ENCODE measurements around the gene STRBP.
"Not testable (repeated sequence)": the region's sequence is repeated elsewhere in the genome, so short reads cannot be mapped to it uniquely, and the experiment has no call there.

Gene STRBP

DNA sequence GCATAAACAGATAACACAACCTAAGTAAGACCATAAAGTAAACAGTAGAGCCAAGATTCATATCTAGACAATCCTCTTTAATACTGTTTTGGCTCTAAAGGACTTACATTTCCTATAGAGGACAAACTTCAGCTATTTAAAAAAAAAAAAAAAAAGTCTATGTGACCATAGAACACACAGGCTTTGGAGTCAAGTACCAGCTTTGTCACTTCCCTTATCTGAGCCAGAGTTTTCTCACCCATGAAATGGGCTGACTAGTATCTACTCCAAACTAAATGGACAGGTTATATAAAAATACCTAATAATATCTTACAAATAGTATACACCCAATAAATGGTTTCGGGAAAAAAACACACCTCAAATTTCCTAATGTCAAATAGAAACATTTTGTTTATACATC, 81.3 kb downstream of the STRBP start:
- no peak for DNase-seq

DNA sequence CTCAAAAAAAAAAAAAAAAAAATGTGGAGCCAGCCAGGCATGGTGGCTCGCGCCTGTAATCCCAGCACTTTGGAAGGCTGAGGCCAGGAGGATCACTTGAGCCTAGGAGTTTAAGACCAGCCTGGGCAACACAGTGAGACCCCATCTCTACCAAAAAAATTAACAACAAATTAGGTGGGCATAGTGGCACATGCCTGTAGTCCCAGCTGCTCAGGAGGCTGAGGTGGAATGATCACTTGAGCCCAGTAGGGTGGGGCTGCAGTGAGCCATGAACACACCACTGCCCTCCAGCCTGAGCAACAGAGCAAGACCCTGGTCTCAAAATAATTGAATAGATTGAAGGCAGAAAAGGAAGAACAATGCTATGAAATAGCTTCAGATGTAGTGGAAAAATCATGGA, 82.4 kb downstream of the STRBP start:
- not testable (repeated sequence) for DNase-seq

DNA sequence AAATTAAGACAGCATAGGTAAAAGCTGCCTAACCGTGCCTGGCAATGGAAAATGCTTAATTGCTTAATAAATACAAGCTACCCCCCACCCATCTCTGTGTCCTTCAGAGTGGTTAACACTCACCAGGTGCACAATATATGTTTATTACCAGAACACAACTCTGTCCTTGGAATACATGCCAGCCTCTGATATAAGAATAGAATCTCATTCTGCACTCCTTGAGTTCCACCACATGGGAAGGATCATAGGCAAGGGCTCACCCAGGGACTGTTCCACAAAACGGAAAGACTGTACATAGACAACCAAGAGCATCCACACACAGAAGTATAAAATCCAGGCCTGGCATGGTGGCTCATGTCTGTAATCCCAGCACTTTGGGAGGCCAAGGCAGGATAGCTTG, 91.4 kb downstream of the STRBP start:
- DNase-seq: no peak

DNA sequence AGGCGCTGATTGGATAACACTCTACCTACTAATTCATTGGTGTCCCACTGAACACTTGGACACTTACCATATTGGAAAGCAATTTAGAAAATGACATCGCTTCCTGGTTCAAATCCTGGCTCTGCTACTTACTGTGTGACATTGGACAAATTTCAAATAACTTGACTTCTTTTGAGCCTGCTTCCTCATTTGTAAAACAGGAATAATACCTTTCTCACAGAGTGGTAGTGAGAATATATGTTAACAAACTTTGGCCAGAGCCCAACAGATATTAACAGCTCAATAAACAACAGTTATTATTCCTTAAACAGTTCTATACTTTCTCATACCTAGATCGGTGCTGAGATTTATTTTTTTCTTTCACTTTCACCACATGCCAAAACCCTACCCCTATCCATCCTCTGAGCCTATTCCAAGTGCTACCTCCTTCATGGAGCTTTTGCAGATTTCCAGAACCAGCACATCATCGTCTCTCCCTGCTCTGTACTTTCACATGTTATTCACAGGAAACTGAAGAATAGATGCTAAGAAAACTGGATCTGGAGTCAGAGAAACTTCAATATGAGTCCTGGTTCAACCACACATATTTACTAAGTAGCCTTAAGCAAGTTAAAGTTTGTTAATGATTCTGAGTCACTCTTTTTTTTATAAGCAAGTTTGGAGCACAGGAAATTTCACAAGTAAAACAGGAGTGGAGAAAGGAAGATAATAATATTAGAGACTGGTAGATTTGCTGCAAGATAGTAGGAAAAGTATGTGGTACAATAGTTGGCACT, 92.3 kb downstream of the STRBP start:
- no peak for DNase-seq

DNA sequence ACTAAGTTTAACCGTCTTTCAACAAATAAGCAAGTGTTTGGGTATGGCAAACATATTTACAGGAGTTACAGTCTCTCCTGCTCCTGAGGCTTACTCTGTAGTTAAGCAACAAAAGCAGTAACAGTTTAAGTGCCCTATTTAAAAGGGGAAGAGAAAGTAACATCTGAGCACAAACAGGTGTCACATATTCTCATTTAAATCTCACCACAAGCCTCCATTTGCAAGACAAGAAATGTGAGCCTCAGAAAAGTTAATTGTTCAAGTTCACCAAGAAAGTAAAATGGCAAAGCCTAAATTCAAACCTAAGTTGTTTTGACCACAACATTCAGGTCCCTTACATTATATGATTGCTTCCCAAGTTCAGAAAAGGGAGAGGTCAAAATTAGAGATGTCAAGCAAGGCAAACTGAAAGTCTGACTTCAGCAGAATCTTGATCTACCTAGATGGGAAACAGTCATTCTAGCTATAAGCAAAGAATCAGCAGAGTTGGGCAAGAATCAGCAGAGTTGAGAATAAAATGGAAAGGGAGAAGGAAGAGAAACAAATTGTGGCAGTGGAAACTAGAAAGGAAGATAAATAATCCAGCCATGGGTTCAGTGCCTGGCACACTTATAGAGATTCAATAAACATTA, 93.4 kb downstream of the STRBP start:
- no peak for DNase-seq

DNA sequence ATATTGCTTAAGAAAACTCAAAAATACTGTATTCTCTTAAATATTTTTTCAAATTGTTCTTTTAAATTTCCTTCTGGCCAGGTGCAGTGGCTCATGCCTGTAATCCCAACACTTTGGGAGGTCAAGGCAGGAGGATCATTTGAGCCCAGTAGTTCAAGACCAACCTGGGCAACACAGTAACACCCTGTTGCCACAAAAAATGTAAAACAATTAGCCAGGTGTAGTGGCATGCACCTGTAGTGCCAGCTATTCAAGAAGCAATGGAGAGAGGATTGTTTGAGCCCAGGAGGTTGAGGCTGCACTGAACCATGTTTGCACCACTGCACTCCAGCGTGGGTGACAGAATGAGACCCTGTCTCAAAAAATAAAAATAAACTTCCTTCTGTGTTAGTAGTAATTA, 94.3 kb downstream of the STRBP start:
- no peak for DNase-seq

DNA sequence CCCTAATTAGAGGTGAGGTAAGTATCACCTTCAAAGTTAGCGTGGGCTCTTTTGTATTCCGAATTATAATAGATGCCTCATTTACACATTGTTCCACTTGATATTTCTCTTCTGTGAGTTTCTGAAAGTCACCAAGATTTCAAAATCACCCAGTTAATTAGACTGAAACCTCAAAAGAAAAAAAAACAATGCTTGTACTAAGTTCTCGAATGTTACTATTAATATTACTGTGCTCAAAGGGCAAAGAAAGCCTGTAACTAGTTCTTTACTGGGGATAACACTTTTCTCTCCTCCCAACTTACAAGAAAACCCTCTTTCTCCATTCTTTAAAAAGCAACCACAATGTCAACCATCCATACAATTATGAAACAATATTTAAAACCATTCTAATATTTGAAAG, 98.5 kb downstream of the STRBP start:
- DNase-seq: no peak

DNA sequence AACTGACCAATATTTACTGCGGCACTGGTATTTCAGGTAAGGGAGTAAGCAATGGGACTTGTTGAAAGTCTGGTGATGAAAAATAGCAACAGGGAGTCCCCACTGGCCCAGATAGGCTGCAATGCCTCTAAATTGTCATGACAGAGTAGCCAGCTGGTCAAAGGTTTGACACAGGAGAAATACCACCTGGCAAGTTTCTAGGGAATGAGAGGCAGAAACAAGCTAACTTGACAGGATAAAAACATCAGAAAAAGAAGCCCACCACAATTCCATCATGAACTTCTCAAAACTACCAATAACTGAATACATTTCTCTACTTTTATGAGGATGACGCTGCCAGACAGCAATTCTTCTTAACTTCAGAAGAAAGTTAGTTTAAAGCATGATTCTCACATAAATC, 99.8 kb downstream of the STRBP start:
- DNase-seq: no peak

DNA sequence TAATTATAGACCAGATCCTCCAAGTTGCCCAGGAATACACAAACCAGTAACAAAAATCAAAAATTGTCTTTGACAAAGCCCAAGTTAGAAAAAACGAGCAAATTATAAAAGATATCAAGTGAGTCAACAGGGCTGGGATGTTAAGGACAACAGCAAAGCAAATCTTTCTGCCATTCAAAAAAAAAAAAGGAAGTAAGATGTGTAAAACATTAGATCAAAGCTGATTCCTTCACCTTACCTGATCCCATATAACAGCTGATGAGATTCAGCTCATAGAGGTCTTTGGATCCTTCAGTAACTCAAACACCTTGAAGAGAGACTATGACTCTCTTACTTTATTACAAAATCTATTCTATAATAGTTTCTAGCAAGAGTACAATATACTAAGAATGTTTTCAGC, 100.9 kb downstream of the STRBP start:
- DNase-seq: no peak

DNA sequence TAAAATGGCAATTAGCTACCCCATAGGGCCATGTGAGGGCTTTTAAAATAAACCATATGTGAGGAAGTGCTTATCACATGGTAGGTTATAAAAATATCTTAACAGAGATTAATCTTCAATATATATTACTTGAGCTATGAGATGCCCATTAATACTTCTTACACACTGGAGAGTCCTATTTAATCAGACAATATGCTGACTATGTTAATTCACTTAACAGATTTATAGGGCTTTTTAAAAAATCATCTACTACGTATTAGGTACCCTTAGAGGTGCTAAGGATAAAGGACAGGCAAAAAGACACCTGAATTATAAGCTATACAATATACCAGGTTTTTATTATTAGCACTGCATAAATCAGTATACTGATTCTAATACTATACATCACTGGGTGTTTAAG, 102.6 kb downstream of the STRBP start:
- DNase-seq: no peak

DNA sequence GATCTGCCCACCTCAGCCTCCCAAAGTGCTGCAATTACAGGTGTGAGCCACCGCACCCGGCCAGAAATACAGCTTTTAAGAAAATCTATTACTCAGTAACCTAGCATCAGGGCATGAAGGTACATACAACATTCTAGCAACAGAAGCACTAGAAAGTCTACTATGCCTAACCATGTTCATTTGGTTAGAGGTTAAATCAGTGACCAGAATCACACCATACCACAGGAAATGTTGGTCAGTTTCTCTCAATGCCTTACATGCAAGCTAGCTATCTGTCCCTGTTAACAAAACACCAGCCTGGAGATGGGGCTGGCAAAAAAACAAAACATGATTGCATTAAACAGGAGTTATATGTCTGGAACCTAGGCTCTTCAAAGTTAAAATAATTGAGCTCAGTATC, 104.1 kb downstream of the STRBP start:
- DNase-seq: no peak

DNA sequence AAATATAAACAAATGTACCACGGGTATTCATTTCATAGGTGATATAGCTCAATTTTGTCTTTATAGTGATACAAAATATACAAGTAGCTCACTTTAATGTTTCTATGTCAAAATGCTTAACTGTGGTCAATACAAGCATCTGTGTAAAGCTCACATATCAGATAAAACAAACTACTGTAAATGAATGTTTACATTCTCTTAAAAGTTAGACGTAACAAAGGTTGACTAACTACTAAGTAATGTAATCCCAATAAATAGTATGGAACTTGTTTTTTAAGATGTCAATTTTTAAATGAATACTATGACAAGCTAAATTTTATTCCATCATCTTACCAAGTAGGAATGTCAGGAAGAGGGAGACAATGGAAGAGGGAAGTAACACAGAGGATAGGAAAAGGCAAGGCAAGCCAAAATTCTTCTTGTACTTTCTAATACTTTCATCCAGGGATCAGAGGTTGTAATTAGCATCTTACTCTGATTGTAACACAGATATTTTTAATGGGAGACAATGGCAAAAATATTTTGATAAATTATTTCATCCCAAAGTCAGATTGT, 105.5 kb downstream of the STRBP start:
- DNase-seq: no peak

DNA sequence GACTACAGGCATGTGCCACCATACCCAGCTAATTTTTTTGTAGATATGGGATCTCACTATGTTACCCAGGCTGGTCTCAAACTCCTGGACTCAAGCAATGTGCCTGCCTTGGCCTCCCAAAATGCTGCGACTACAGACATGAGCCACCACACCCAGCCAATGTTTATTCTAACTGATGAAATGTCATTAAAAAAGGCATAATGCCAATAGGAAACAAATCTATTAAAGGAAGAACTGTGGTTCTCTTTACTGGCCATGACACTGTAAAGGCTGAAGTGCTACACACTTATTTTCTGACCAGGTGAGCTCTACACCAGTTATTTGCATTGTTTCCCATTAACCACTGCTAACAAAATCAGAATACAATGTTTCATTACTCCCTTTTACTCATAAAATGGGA, 106.0 kb downstream of the STRBP start:
- DNase-seq: no peak

DNA sequence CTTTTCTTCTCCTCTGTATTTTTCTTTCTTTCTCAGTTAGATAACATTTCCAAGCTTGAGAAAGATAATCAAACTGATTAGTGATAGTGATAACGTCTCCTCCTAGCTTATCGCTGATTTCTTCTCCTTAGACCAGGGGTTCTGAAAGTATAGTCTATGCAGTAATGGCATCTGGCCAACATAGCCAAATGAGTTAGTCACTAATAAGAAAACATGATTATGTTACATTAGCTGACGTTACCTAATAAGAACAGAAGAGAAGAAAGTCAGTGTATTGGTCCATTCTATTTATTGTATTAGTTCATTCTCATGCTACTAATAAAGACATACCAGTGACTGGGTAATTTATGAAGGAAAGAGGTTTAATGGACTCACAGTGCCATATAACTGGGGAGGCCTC, 111.2 kb downstream of the STRBP start:
- no peak for DNase-seq

DNA sequence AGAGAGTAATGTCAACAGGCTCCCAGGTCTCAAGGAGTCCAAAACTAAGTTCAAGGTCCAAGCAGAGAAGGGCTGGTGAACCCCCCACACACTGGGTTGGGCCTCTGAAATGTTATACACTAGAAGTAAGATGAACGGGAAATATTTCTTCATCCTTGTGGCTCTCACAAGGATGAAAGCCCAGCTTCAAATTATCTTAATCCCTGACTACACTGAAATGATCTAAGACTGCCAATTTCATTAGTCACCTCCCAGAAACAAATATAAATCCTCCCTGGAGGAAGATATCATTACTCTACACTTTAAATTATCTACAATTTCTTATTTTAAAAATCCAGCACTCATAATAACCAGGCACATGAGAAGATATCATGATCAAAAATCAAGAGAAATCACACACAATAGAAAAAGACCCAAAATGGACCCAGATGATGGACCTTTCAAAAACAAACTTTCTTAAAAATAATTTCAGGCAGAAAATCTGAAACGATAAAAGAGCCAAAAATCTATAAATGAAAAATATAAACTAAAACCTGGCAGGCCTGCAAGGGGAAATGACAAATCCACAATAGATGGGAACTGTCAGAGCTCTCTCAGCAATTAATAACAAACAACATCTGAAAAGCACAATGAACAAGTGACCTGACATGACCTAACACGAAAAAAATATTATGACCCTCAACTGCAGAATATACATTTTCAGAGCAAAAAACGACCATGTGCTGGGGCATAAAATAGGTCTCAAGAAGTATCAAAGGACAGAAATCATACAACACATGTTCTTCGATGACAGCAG, 117.5 kb downstream of the STRBP start:
- DNase-seq: no peak

DNA sequence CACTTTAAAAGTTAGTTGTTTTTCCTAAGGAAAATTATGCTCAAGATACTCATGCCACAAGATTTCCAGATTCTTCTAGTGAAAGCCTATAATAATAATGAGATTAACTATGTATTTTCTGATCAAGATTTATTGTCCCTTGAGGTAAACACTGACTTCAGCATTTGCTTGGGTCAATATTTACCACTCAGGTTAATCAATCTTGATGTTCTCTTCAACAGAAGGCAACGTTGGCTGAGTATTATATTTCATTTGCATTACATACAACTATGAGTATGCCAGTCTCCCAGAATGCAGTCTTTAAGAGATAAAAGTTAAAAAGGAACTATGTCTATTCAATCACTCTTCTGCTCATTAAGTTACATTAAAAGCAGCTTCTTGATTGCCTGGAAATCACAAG, 119.3 kb downstream of the STRBP start:
- DNase-seq: no peak

DNA sequence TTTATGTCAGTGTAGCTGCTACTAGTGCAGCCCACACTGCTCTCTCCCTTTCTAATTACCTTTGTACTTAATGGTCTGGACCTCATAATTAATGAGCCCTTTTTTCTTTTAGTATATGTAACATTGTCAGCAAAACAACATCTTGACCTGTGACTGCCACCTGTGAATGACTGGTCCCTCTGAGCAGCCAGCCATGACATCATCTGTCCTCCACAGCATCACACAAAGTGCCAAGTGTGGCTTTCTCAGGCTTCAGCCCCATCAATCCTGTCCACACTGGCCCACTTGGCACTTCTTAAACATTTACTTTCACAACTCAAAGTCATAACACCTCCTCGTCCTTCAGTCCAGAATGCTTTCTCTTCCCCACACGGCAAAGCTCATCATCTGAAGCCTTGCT, 130.2 kb downstream of the STRBP start:
- DNase-seq: no peak

DNA sequence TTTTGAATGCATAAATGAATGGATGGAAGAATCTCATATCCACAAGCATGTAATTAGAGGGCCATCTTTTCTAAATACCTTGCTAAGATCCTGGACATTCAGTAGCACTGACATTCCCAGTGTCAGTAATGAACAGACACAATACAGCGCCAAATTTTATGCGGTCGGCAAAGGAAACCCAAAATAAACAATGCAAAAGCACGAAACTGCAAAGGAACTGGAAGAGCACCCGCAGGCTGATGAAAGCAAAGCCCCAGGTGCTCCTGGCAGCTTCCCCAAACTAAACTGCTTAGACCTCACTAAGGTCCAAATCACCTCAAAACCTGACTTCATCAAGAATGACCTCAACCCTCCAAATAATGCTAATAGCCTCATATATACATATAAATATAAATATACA, 133.0 kb downstream of the STRBP start:
- DNase-seq: no peak

DNA sequence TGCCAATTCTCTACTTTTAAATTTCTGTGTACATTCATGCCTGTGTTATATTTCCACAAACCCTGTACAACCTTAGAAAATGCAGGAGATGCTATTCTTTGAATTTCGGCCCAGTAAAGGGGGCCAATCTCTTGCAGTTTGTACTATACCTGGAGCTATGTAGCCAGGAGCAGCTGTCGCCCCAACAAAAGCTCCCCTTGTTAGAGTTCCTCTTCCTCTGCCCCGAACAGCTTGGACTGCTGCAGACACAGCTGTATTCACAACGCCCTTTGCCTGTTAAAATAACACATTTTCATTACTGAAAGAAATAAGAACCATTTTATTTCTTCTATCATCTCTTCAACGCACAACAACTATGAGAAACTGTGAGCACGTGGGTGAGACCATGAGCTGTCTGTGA, 135.7 kb downstream of the STRBP start:
- no peak for DNase-seq

DNA sequence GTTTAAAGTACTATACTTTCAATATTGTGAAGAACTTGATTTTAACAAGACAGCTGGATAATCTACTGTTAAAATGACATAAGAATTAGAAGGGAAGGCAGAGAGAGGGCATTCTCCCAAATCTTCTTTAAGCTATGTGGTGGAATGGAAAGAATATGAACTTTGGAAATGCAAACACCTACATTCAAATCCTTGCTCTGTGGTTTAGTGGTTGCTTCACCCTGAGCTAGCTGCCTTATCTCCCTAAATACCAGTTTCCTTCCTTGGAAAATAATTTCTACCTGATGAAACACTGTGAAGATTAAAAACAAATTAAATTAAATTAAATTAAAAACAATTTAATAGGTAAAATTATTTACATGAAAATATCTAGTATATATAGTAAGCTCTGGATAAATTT, 136.4 kb downstream of the STRBP start:
- no peak for DNase-seq

DNA sequence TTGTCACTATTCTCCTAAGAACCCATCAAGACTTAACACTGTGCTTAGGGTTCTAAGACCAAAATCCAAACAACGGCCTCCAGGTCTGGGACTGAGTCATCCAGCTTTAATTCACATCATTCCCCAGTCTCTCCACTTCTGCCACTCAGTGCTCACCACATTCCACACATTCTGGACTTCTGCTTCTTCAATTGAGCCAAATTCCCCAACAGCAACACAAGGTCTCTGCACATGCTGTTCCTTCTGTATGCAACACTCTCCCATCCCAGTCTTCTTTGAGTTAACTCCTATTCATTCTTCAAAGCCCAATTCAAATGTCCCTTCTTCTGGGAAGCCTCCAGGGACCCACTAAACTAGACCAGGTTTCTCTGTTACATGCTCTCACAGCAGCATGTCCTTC, 137.1 kb downstream of the STRBP start:
- DNase-seq: no peak

DNA sequence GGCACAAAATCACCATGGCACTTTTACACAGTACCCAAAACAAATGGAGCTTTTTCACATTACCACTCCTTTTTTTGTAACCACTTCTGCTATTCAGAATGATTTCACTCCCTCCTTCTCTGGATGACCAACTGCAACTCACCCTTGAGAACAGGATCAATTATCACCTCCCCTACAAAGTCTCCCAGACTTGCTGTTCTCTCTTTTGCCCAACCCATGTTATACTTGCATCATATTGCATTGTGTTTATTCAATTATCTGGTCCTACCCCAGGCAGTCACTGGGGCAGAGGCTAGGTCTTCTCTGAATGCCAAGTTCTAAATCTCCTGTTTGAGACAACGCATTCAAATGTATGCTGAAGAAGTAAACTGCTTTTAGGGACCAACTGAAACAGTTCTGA, 139.0 kb downstream of the STRBP start:
- DNase-seq: no peak

DNA sequence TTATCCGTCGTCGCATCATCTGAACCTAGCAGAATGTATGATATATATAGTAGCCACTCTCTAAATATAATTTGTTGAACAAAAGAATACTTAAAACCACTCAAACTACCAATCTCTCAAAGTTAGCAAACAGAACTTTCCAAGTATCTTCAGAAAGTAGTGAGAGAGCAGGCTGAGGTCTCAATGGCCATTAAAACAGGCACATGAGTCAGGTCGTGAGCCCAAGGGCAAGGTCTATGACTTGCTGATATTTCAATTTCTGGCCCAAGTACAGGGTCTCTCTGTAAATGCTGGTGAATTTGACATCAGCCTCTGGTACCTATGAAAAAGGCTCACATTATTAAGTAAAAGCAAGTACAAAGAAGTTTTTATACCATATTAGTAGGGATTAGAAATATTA, 139.8 kb downstream of the STRBP start:
- no peak for DNase-seq

DNA sequence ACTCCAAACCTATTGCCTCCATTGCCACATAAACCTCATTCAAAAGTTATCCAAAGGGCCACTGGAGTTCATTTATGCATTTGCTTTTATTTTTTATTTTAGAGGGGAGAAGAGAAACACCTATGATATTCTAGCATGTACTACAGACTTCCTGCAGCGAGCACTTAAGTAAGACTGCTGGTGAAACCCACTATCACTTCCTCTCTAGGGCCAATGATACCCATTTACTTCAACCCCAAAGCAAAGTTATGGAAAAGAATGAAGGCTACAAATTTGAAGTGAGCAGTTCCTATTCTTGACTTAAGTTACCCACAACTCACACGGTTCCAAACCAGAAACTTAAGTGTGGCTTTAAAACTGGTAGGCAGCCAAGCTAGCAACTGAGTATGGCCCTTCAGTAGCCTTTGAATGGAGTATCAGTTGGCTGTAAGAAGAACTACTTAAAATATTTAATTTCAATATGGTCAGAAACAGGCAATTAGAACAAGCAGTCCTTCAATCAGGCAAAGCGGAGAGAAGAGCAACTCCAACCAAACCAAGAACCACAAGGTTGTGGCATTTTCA, 140.8 kb downstream of the STRBP start:
- no peak for DNase-seq
